ENCODE results near the gene PTPN1. TPM values are rescaled to one million over a fixed set of nuclear protein-coding genes. Genes with fewer than 3 reads are reported as not detected.
A peak's percentile ranks its signal among the peaks of the same experiment; 100 is the strongest.

Gene PTPN1
- total and polyA plus RNA-seq, 2 of the 13 experiments (the other 11 are each of a cell fraction or from before 2014, with no cell fraction given), result 17.7 to 37.2 TPM

- TF ChIP-seq ZFP1 (CRISPR knock-in tag; IDR thresholded peaks at IDR 0.05) (0 out of 2 replicates have a peak, but pooled peaks have one; percentile 60), SCMH1 (CRISPR knock-in tag; IDR thresholded peaks at IDR 0.05; ENCODE audit: borderline replicate concordance) (no peak), HOXA9 (CRISPR knock-in tag; IDR thresholded peaks at IDR 0.05; ENCODE audit: borderline replicate concordance) (no peak), ZNF646 (CRISPR knock-in tag; IDR thresholded peaks at IDR 0.05) (no peak; the same call in 1 of the 2 replicates), SAP130 (CRISPR knock-in tag; IDR thresholded peaks at IDR 0.05; ENCODE audit: low read depth) (peak; percentile 81), PAX8 (CRISPR knock-in tag; IDR thresholded peaks at IDR 0.05; ENCODE audit: borderline replicate concordance) (peak; percentile 55), IRF2 (CRISPR knock-in tag; IDR thresholded peaks at IDR 0.05) (peak; percentile 84), ZMYM3 (CRISPR knock-in tag; IDR thresholded peaks at IDR 0.05) (peak; percentile 97), ZNF556 (CRISPR knock-in tag; IDR thresholded peaks at IDR 0.05; ENCODE audit: borderline replicate concordance) (peak; percentile 95; the same call in 1 of the 2 replicates), ZNF589 (CRISPR knock-in tag; conservative IDR thresholded peaks at IDR 0.05) (no peak), FOXA1 (IDR thresholded peaks at IDR 0.05) (no peak), FOXA1 (CRISPR knock-in tag; IDR thresholded peaks at IDR 0.05) (0 out of 2 replicates have a peak, but pooled peaks have one; percentile 39), RORA (CRISPR knock-in tag; IDR thresholded peaks at IDR 0.05) (no peak), GTF3A (CRISPR knock-in tag; conservative IDR thresholded peaks at IDR 0.05) (no peak), SRSF9 (IDR thresholded peaks at IDR 0.05; ENCODE audit: borderline replicate concordance, insufficient read depth, low read depth, low read length, poor library complexity, severe bottlenecking) (no peak), HCFC1 (IDR thresholded peaks at IDR 0.05; ENCODE audit: low read depth, low read length) (peak; percentile 8; the same call in 1 of the 2 replicates), ZC3H13 (CRISPR knock-in tag; IDR thresholded peaks at IDR 0.05) (no peak), ZNF543 (CRISPR knock-in tag; IDR thresholded peaks at IDR 0.05) (0 out of 2 replicates have a peak, but pooled peaks have one; percentile 45), MTF1 (CRISPR knock-in tag; IDR thresholded peaks at IDR 0.05) (no peak), ZNF839 (CRISPR knock-in tag; IDR thresholded peaks at IDR 0.05; ENCODE audit: borderline replicate concordance) (peak; percentile 84; the same call in 1 of the 2 replicates), ZKSCAN8 (CRISPR knock-in tag; IDR thresholded peaks at IDR 0.05; ENCODE audit: borderline replicate concordance) (no peak; the same call in 1 of the 2 replicates), TBL1XR1 (IDR thresholded peaks at IDR 0.05; ENCODE audit: borderline replicate concordance, low read length, partially characterized antibody) (no peak), EED (CRISPR knock-in tag; IDR thresholded peaks at IDR 0.05) (no peak), NAIF1 (CRISPR knock-in tag; IDR thresholded peaks at IDR 0.05; ENCODE audit: borderline replicate concordance) (peak; percentile 27; the same call in 1 of the 2 replicates), ZNF652 (CRISPR knock-in tag; IDR thresholded peaks at IDR 0.05; ENCODE audit: borderline replicate concordance, low read depth) (peak; percentile 51), MEIS2 (CRISPR knock-in tag; IDR thresholded peaks at IDR 0.05) (0 out of 2 replicates have a peak, but pooled peaks have one; percentile 14)
Measured at GRCh38 chr20:50460608-50461267, 49.4 kb upstream of the PTPN1 start (continued).
